HepG2 (cell line): ENCODE results near the gene METTL26. TPM values are rescaled to one million over a fixed set of nuclear protein-coding genes. Genes with fewer than 3 reads are reported as not detected.
A peak's percentile ranks its signal among the peaks of the same experiment; 100 is the strongest.

Experiments used
- CC2D1A ChIP-seq: sonication (generic); formaldehyde crosslinking; IDR thresholded peaks from 2 replicates; pipeline ENCODE4 v1.8.1; 2023; ENCODE audit warnings: mild to moderate bottlenecking, missing genetic modification reagents
- ERF ChIP-seq: IDR thresholded peaks from 2 replicates; pipeline ENCODE4 v1.6.1; 2018; ENCODE audit warnings: missing biosample characterization, missing genetic modification reagents
- ETV5 ChIP-seq: IDR thresholded peaks from 2 replicates; pipeline ENCODE4 v1.6.1; 2018; ENCODE audit warnings: missing biosample characterization, missing genetic modification reagents, inconsistent platforms, borderline replicate concordance
- NCOA5 ChIP-seq: sonication (generic); formaldehyde crosslinking; IDR thresholded peaks from 2 replicates; pipeline ENCODE4 v1.4.0; 2020; ENCODE audit warnings: missing genetic modification reagents
- RXRA ChIP-seq: sonication (generic); formaldehyde crosslinking; IDR thresholded peaks from 2 replicates; pipeline ENCODE4 v1.5.1; 2020; ENCODE audit warnings: missing genetic modification reagents
- YEATS2 ChIP-seq: sonication (generic); formaldehyde crosslinking; IDR thresholded peaks from 2 replicates; pipeline ENCODE4 v1.4.0; 2020; ENCODE audit warnings: missing genetic modification reagents, borderline replicate concordance
- ZNF225 ChIP-seq: sonication (generic); formaldehyde crosslinking; IDR thresholded peaks from 2 replicates; pipeline ENCODE4 v1.4.0; 2020; ENCODE audit warnings: mild to moderate bottlenecking, missing genetic modification reagents
- ZNF234 ChIP-seq: sonication (generic); formaldehyde crosslinking; conservative IDR thresholded peaks from 2 replicates; pipeline ENCODE4 v1.5.1; 2020; ENCODE audit warnings: mild to moderate bottlenecking, missing genetic modification reagents
- ZNF3 ChIP-seq: IDR thresholded peaks from 2 replicates; pipeline ENCODE4 v1.7.0; 2017; ENCODE audit warnings: inconsistent platforms
- polyA plus RNA-seq, 8 experiments: library from polyadenylated mRNA; depleted of rRNA in 3 of 8; stranded (reverse) in 7 of 8; unstranded in 1 of 8; fragments of >200 nt; fragmentation: Illumina TruSeq in 4 of 8; extraction: Trizol in 4 of 8; gene quantifications; 2 replicates each; pipeline versions ENCODE4 v1.2.1 to v1.2.3, GENCODE V29; 2011 to 2016; ENCODE audit warnings: low read depth in 4 of 8, missing spikeins in 1 of 8, mixed read lengths in 1 of 8; ENCODE audit not compliant: insufficient read depth in 1 of 8
- total RNA-seq, 5 experiments: library from RNA; depleted of rRNA; stranded (reverse); fragments of >200 nt; fragmentation: Illumina TruSeq; extraction: Trizol; gene quantifications; 2 replicates each; pipeline ENCODE4 v1.2.3, GENCODE V29; 2016; ENCODE audit warnings: low read depth in 1 of 5
- TF ChIP-seq, protein P1 (sequence below): sonication (generic); formaldehyde crosslinking; conservative IDR thresholded peaks from 2 replicates; pipeline ENCODE4 v1.4.0; 2020; ENCODE audit warnings: missing genetic modification reagents
- TF ChIP-seq, protein P2 (sequence below): sonication (generic); formaldehyde crosslinking; IDR thresholded peaks from 2 replicates; pipeline ENCODE4 v1.5.1; 2020; ENCODE audit warnings: missing genetic modification reagents, mild to moderate bottlenecking, borderline replicate concordance
- TF ChIP-seq, protein P3 (sequence below): IDR thresholded peaks from 2 replicates; pipeline ENCODE4 v1.6.1; 2016
- TF ChIP-seq, protein P4 (sequence below): sonication (generic); formaldehyde crosslinking; IDR thresholded peaks from 2 replicates; pipeline ENCODE4 v1.5.0; 2020; ENCODE audit warnings: mild to moderate bottlenecking, missing genetic modification reagents
- TF ChIP-seq, protein P5 (sequence below): IDR thresholded peaks from 2 replicates; pipeline ENCODE4 v1.6.1; 2012; ENCODE audit warnings: inconsistent platforms
- TF ChIP-seq, protein P6 (sequence below), 2 experiments: sonication (generic) in 1 of 2; formaldehyde crosslinking in 1 of 2; IDR thresholded peaks; 2 replicates each; pipeline versions ENCODE4 v1.4.0 to v1.6.1; 2018 to 2020; ENCODE audit warnings: missing genetic modification reagents in 2 of 2, borderline replicate concordance in 1 of 2, low read depth in 1 of 2, mild to moderate bottlenecking in 1 of 2, missing biosample characterization in 1 of 2
- TF ChIP-seq, protein P7 (sequence below): sonication (generic); formaldehyde crosslinking; IDR thresholded peaks from 2 replicates; pipeline ENCODE4 v1.5.0; 2020; ENCODE audit warnings: mild to moderate bottlenecking, missing genetic modification reagents

Gene METTL26
- total and polyA plus RNA-seq, 2 of the 13 experiments (the other 11 are each of a cell fraction or from before 2014, with no cell fraction given): 65.5 to 70.1 TPM

DNA sequence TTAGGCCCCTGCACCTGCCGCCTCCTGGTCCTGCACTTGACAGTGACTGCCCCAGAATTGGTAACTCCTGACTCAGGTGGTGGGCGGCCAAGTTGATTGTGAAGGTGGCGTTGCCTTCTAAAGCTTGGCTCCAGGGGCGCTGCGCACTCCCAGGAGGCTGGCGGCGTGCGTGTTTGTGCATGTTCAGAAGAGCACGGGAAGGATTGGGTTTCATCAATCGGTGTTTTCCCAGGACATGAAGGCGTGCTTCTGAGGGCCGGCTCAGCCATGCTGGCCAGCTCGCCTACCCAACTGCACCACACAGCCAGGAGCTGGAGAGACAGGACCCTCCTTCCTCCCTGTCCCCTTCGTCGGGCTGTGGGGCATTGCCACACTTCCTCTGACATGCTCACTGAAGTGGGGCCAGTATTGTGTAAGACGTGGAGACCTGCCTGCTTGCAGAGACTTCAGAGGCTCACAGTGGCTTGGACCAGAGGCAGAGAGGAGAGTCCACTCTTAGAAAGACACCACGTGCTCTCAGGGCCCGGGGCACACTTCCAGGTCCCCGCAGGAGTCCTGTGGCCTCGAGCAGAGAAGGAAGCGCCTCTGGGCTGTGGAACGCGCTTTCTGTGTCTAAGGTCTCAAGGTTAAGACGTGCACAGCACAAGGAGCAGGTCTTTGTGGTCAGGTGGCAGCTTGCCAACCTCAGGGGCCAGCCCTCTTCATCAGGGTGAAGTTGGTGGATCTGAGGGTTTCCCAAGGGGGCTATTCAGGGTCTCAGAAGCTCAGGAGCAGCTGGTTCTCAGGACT is 43.4 kb downstream of the METTL26 start (continued):
- TF ChIP-seq, protein P1, sequence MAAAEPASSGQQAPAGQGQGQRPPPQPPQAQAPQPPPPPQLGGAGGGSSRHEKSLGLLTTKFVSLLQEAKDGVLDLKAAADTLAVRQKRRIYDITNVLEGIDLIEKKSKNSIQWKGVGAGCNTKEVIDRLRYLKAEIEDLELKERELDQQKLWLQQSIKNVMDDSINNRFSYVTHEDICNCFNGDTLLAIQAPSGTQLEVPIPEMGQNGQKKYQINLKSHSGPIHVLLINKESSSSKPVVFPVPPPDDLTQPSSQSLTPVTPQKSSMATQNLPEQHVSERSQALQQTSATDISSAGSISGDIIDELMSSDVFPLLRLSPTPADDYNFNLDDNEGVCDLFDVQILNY: no peak
- no peak for TF ChIP-seq RXRA (CRISPR knock-in tag)
- TF ChIP-seq ZNF234 (CRISPR knock-in tag): no peak
- TF ChIP-seq ERF (CRISPR knock-in tag): peak; percentile 54; the same call in 1 of the 2 replicates
- TF ChIP-seq, protein P2, sequence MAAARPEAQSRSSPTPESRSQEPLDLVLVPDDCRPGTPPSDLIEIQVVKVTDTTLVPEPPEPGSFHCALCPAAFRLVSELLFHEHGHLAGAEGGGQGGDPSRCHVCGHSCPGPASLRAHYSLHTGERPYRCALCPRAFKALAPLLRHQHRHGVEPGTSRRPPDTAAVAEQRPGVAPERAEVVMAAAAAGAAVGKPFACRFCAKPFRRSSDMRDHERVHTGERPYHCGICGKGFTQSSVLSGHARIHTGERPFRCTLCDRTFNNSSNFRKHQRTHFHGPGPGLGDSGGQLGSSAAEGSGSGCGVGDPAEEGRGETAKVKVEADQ: 0 out of 2 replicates have a peak, but pooled peaks have one; percentile 26
- TF ChIP-seq, protein P3, sequence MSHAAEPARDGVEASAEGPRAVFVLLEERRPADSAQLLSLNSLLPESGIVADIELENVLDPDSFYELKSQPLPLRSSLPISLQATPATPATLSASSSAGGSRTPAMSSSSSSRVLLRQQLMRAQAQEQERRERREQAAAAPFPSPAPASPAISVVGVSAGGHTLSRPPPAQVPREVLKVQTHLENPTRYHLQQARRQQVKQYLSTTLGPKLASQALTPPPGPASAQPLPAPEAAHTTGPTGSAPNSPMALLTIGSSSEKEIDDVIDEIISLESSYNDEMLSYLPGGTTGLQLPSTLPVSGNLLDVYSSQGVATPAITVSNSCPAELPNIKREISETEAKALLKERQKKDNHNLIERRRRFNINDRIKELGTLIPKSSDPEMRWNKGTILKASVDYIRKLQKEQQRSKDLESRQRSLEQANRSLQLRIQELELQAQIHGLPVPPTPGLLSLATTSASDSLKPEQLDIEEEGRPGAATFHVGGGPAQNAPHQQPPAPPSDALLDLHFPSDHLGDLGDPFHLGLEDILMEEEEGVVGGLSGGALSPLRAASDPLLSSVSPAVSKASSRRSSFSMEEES (CRISPR knock-in tag): peak; percentile 47; the same call in 1 of the 2 replicates
- TF ChIP-seq, protein P4, sequence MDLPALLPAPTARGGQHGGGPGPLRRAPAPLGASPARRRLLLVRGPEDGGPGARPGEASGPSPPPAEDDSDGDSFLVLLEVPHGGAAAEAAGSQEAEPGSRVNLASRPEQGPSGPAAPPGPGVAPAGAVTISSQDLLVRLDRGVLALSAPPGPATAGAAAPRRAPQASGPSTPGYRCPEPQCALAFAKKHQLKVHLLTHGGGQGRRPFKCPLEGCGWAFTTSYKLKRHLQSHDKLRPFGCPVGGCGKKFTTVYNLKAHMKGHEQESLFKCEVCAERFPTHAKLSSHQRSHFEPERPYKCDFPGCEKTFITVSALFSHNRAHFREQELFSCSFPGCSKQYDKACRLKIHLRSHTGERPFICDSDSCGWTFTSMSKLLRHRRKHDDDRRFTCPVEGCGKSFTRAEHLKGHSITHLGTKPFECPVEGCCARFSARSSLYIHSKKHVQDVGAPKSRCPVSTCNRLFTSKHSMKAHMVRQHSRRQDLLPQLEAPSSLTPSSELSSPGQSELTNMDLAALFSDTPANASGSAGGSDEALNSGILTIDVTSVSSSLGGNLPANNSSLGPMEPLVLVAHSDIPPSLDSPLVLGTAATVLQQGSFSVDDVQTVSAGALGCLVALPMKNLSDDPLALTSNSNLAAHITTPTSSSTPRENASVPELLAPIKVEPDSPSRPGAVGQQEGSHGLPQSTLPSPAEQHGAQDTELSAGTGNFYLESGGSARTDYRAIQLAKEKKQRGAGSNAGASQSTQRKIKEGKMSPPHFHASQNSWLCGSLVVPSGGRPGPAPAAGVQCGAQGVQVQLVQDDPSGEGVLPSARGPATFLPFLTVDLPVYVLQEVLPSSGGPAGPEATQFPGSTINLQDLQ: no peak
- TF ChIP-seq ETV5: peak; percentile 55
- no peak for TF ChIP-seq CC2D1A
- TF ChIP-seq ZNF225 (CRISPR knock-in tag): peak; percentile 68; the same call in 1 of the 2 replicates
- TF ChIP-seq, protein P5, sequence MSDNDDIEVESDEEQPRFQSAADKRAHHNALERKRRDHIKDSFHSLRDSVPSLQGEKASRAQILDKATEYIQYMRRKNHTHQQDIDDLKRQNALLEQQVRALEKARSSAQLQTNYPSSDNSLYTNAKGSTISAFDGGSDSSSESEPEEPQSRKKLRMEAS: peak; percentile 93
- TF ChIP-seq, protein P6, sequence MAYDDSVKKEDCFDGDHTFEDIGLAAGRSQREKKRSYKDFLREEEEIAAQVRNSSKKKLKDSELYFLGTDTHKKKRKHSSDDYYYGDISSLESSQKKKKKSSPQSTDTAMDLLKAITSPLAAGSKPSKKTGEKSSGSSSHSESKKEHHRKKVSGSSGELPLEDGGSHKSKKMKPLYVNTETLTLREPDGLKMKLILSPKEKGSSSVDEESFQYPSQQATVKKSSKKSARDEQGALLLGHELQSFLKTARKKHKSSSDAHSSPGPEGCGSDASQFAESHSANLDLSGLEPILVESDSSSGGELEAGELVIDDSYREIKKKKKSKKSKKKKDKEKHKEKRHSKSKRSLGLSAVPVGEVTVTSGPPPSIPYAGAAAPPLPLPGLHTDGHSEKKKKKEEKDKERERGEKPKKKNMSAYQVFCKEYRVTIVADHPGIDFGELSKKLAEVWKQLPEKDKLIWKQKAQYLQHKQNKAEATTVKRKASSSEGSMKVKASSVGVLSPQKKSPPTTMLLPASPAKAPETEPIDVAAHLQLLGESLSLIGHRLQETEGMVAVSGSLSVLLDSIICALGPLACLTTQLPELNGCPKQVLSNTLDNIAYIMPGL (CRISPR knock-in tag; IDR thresholded peaks at IDR 0.05; ENCODE audit: borderline replicate concordance in 1 of 2, low read depth in 1 of 2): no peak
- TF ChIP-seq NCOA5 (CRISPR knock-in tag): no peak
- TF ChIP-seq YEATS2 (CRISPR knock-in tag): peak; percentile 34; the same call in 1 of the 2 replicates
- TF ChIP-seq ZNF3 (CRISPR knock-in tag): no peak
- TF ChIP-seq, protein P7, sequence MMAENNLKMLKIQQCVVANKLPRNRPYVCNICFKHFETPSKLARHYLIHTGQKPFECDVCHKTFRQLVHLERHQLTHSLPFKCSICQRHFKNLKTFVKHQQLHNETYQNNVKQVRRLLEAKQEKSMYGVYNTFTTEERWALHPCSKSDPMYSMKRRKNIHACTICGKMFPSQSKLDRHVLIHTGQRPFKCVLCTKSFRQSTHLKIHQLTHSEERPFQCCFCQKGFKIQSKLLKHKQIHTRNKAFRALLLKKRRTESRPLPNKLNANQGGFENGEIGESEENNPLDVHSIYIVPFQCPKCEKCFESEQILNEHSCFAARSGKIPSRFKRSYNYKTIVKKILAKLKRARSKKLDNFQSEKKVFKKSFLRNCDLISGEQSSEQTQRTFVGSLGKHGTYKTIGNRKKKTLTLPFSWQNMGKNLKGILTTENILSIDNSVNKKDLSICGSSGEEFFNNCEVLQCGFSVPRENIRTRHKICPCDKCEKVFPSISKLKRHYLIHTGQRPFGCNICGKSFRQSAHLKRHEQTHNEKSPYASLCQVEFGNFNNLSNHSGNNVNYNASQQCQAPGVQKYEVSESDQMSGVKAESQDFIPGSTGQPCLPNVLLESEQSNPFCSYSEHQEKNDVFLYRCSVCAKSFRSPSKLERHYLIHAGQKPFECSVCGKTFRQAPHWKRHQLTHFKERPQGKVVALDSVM (CRISPR knock-in tag): 0 out of 2 replicates have a peak, but pooled peaks have one; percentile 26
